ENCODE measurements around the gene SUGT1. TPM values are rescaled to one million over a fixed set of nuclear protein-coding genes. Genes with fewer than 3 reads are reported as not detected.

The SUGT1 gene
- total RNA-seq (2022; extraction: Qiagen RNA extraction; ENCODE audit: low read depth) = 36.2 to 49.0 TPM (median 42.9 TPM) in 5 replicates

DNA sequence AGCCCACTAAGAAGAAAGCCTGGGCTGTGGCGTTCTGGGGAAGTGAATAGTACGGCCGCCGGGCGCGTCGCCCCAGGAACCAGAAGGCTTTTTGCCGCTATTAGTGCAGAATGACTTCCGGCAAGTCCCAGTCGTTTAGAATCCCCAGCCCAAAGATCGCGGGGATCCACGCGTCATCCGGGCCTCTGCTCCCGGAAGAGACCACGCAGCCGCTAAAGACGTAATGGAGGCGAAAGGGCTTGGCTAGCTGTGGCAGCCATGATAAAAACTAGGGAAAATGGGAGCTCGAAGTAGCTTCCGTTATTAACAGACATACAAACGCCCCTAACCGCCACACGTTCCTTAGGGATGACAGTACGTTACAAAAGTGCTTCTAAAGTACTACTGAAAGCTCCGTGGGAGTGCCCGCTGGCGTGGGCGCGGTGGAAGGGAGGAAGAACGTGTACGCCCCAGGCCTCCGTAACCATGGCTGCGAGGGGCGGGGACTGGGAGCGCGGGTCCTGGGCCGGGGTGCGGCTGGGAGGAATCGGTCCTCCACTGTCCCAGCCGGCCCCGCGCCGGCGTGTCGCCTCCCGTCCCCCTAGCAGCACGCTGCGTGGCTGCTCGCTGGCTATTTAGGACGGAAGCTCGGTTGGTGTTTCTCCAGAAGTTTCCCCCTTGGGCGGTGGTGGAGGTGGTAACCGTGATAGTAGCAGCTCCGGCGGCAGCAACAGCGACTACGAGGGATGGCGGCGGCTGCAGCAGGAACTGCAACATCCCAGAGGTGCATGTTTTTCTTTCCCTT, at the start of gene SUGT1:
Gene SUGT1 (plus strand): TSS at position 641 of the 784 bp plus-strand sequence. CDS start 85 bp downstream, at position 726.

DNA sequence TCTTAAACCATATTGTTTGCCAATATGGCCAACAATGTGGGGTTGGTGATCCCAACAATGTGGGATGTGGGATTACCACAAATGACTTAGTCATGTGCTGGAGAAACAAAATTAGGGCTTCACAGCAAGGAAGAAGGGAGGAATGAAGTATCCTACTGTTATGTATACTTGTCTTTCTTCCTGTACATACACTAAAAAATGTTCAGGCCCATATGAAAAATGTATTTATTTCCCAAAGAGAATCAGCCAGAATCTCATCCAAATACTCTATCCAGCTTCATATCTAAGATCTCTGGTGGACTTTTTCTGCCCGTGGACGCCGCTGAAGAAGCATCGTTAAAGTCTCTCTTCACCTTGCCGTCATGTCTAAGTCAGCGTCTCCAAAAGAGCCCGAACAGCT, 10.5 kb upstream of the SUGT1 start, which contains the start of gene HNRNPA1L2:
Gene HNRNPA1L2 (plus strand): TSS at position 301 of the 400 bp plus-strand sequence. CDS start 62 bp downstream, at position 363.

DNA sequence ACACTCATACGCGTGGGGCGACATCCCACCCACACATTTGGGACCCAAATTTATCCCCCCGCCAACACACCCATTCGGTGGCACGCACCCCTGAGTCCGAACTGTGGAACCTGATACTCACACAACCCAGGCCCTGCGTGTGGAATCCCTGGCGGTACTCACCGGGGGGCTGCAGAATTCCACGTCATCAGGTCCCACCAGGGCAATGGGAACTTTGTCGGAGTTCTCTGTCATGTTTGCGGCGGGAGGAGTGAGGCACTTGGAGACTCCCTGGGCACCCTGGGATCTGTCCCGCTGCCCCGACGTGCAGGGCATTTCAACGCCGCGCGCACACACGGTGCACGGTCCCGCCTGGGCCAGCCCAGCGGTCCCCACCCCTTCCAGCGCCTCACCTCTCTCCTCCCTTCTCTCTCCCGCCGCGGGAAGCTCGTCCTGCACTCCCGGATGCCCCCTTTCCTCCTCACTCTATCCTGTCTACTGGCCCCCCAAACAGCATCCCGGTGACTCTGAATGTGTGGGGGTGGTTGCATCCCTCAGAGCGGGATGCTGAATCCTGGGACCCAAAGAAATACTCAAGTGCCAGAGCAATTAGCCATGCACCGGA, 86.9 kb downstream of the SUGT1 start, which contains the start of gene CNMD:
Gene CNMD (minus strand): TSS at position 353 of the 604 bp plus-strand sequence. CDS start 119 bp downstream, at position 234.

Other genes with a start within 250 kb of the SUGT1 start
- gene THSD1, start 246.7 kb upstream of the SUGT1 start, total RNA-seq (2022; extraction: Qiagen RNA extraction; ENCODE audit: low read depth) = 6.2 to 6.9 TPM (median 6.7 TPM) in 5 replicates
- 10.5 to 14.8 TPM (median 12.5 TPM) in 5 replicates for gene VPS36, start 202.2 kb upstream of the SUGT1 start, total RNA-seq (2022; extraction: Qiagen RNA extraction; ENCODE audit: low read depth)
- 26.8 to 33.6 TPM (median 32.6 TPM) in 5 replicates for gene CKAP2, start 197.4 kb upstream of the SUGT1 start, total RNA-seq (2022; extraction: Qiagen RNA extraction; ENCODE audit: low read depth)
- gene HNRNPA1L2, start 10.4 kb upstream of the SUGT1 start, total RNA-seq (2022; extraction: Qiagen RNA extraction; ENCODE audit: low read depth) = 5.1 to 6.4 TPM (median 5.8 TPM) in 5 replicates
- not detected in 5 replicates for gene CNMD, start 87.0 kb downstream of the SUGT1 start, total RNA-seq (2022; extraction: Qiagen RNA extraction; ENCODE audit: low read depth)
- not detected in 5 replicates for gene PCDH8, start 195.8 kb downstream of the SUGT1 start, total RNA-seq (2022; extraction: Qiagen RNA extraction; ENCODE audit: low read depth)

Measured in A549 treated with GW870086 at 1 μM for 4 hours (cell line).